ENCODE measurements around the gene RPS29. TPM values are rescaled to one million over a fixed set of nuclear protein-coding genes. Genes with fewer than 3 reads are reported as not detected.

The RPS29 gene
- total and polyA plus RNA-seq, 9 of the 15 experiments (the other 6 are each of a cell fraction or from before 2014, with no cell fraction given), result 1,545 to 5,012 (median 2,448) TPM

- no peak for TF ChIP-seq MGA (IDR thresholded peaks at IDR 0.05)
- no peak for TF ChIP-seq SRSF7 (optimal IDR thresholded peaks at IDR 0.05; ENCODE audit: low read depth, low read length)
- no peak for TF ChIP-seq PHB2 (IDR thresholded peaks at IDR 0.05; ENCODE audit: low read depth)
- peak; percentile 77 for TF ChIP-seq ARID4B (CRISPR knock-in tag; IDR thresholded peaks at IDR 0.05)
- TF ChIP-seq MED1 (CRISPR knock-in tag; IDR thresholded peaks at IDR 0.05; ENCODE audit: borderline replicate concordance), result no peak
- peak; percentile 88; the same call in 1 of the 2 replicates for TF ChIP-seq HMGXB4 (CRISPR knock-in tag; IDR thresholded peaks at IDR 0.05)
These were observed 47.7 kb upstream of the RPS29 start (continued) for GRCh38 chr14:49633640-49634546.
